HG03575 (cell line): Measurements from ENCODE around the gene GOLPH3.
"Not testable (repeated sequence)": the region's sequence is repeated elsewhere in the genome, so short reads cannot be mapped to it uniquely, and the experiment has no call there.

Experiments
- ATAC-seq: cut with Tn5 transposase; IDR thresholded peaks from one replicate; pipeline ENCODE4 v1.9.1; 2021; ENCODE audit not compliant: unreplicated experiment, insufficient number of reproducible peaks, low FRiP score; ENCODE audit errors: extremely low read depth

Gene GOLPH3

GRCh38 chr5:32087086-32088082 lies 86.7 kb downstream of the GOLPH3 start:
- ATAC-seq = no peak

GRCh38 chr5:32083981-32084430 lies 90.1 kb downstream of the GOLPH3 start:
- no peak for ATAC-seq

GRCh38 chr5:32082701-32083100 lies 91.4 kb downstream of the GOLPH3 start:
- ATAC-seq = no peak

GRCh38 chr5:32080565-32080964 lies 93.6 kb downstream of the GOLPH3 start:
- not testable (repeated sequence) for ATAC-seq

- ATAC-seq = not testable (repeated sequence)
Observed at GRCh38 chr5:32078855-32079254, 95.3 kb downstream of the GOLPH3 start.

- ATAC-seq = no peak
Observed at GRCh38 chr5:32076699-32077695, 97.1 kb downstream of the GOLPH3 start.
